Retinal pigment epithelial cell (primary cell): Measurements from ENCODE around the gene GAB2.

Experiments
- DNase-seq: peaks from one replicate; pipeline ENCODE4 v3.0.0-alpha.2; 2010; ENCODE audit warnings: low read depth
- H3K4me3 ChIP-seq: 2 replicates; pipeline ENCODE4 v1.5.1; 2011; ENCODE audit warnings: mild to moderate bottlenecking, low read length, control low read depth, moderate library complexity
- CTCF ChIP-seq: conservative IDR thresholded peaks from 2 replicates; pipeline ENCODE4 v1.5.1; 2011; ENCODE audit warnings: low read depth, low read length, control low read depth, inconsistent platforms

Gene GAB2

GRCh38 chr11:78428266-78428636 is 10.6 kb upstream of the GAB2 start:
- DNase-seq, result no peak
- H3K4me3 ChIP-seq, result no peak overlapping the region
- no peak for TF ChIP-seq CTCF

GRCh38 chr11:78427615-78428265 is 10.1 kb upstream of the GAB2 start:
- TF ChIP-seq CTCF, result no peak
- no peak for DNase-seq
- H3K4me3 ChIP-seq, result no peak overlapping the region

- no peak for TF ChIP-seq CTCF
- no peak overlapping the region for H3K4me3 ChIP-seq
- DNase-seq, result no peak
Measured at GRCh38 chr11:78426845-78427244, 9.2 kb upstream of the GAB2 start.

GRCh38 chr11:78425399-78426070 is 7.9 kb upstream of the GAB2 start:
- TF ChIP-seq CTCF, result no peak
- DNase-seq, result no peak
- H3K4me3 ChIP-seq, result no peak overlapping the region

GRCh38 chr11:78424334-78425270 is 7.0 kb upstream of the GAB2 start:
- no peak overlapping the region for H3K4me3 ChIP-seq
- no peak for DNase-seq
- no peak for TF ChIP-seq CTCF

GRCh38 chr11:78423241-78423640 is 5.6 kb upstream of the GAB2 start:
- no peak for TF ChIP-seq CTCF
- H3K4me3 ChIP-seq, result no peak overlapping the region
- DNase-seq, result no peak

- TF ChIP-seq CTCF, result no peak
- DNase-seq, result peak; percentile 72
- peak overlapping the region; percentile 3 for H3K4me3 ChIP-seq
Measured at GRCh38 chr11:78420796-78421209, 3.2 kb upstream of the GAB2 start.
